ENCODE results near the gene PPARA.

PPARA gene

GRCh38 chr22:46272196-46272595, 121.9 kb downstream of the PPARA start:
- no peak for TF ChIP-seq CTCF (IDR thresholded peaks at IDR 0.05; ENCODE audit: extremely low read depth, insufficient read depth, missing control alignments)
- in situ Hi-C loops (cut with MboI; ENCODE audit: low pct_unique_long_range_greater_than_20kb, low sequenced_read_pairs, unreplicated experiment), result no loop called here
- no peak for DNase-seq (ENCODE audit: low spot score)

- in situ Hi-C loops (cut with MboI; ENCODE audit: low pct_unique_long_range_greater_than_20kb, low sequenced_read_pairs, unreplicated experiment), result no loop called here
- no peak for DNase-seq (ENCODE audit: low spot score)
- no peak for TF ChIP-seq CTCF (IDR thresholded peaks at IDR 0.05; ENCODE audit: extremely low read depth, insufficient read depth, missing control alignments)
These were observed 122.6 kb downstream of the PPARA start for GRCh38 chr22:46272762-46273431.

- in situ Hi-C loops (cut with MboI; ENCODE audit: low pct_unique_long_range_greater_than_20kb, low sequenced_read_pairs, unreplicated experiment), result no loop called here
- no peak for DNase-seq (ENCODE audit: low spot score)
- TF ChIP-seq CTCF (IDR thresholded peaks at IDR 0.05; ENCODE audit: extremely low read depth, insufficient read depth, missing control alignments), result no peak
These were observed 123.3 kb downstream of the PPARA start for GRCh38 chr22:46273432-46274148.

- TF ChIP-seq CTCF (IDR thresholded peaks at IDR 0.05; ENCODE audit: extremely low read depth, insufficient read depth, missing control alignments), result no peak
- no peak for DNase-seq (ENCODE audit: low spot score)
- in situ Hi-C loops (cut with MboI; ENCODE audit: low pct_unique_long_range_greater_than_20kb, low sequenced_read_pairs, unreplicated experiment), result no loop called here
These were observed 124.1 kb downstream of the PPARA start for GRCh38 chr22:46274381-46274780.

GRCh38 chr22:46275455-46276122, 125.3 kb downstream of the PPARA start:
- no peak for DNase-seq (ENCODE audit: low spot score)
- in situ Hi-C loops (cut with MboI; ENCODE audit: low pct_unique_long_range_greater_than_20kb, low sequenced_read_pairs, unreplicated experiment), result no loop called here
- TF ChIP-seq CTCF (IDR thresholded peaks at IDR 0.05; ENCODE audit: extremely low read depth, insufficient read depth, missing control alignments), result no peak

- in situ Hi-C loops (cut with MboI; ENCODE audit: low pct_unique_long_range_greater_than_20kb, low sequenced_read_pairs, unreplicated experiment), result no loop called here
- TF ChIP-seq CTCF (IDR thresholded peaks at IDR 0.05; ENCODE audit: extremely low read depth, insufficient read depth, missing control alignments), result no peak
- DNase-seq (ENCODE audit: low spot score), result no peak
These were observed 126.2 kb downstream of the PPARA start for GRCh38 chr22:46276563-46276962.

Measured in GM13977 (cell line).